ENCODE data around the gene TMEM232.

- TF ChIP-seq CTCF (IDR thresholded peaks at IDR 0.05): no peak
- no peak for TF ChIP-seq SIN3A (IDR thresholded peaks at IDR 0.05; ENCODE audit: borderline replicate concordance, insufficient read depth, low read depth, low read length)
These were observed 45.4 kb downstream of the TMEM232 start for GRCh38 chr5:110681109-110681508.

All from Panc1 (cell line).